Inferior parietal cortex (tissue), 1 donor: Measurements from ENCODE around the gene EXOC2.

Experiments
- DNase-seq: peaks from one replicate; pipeline ENCODE4 v3.0.0-alpha.2; 2016; ENCODE audit errors: extremely low spot score

Gene EXOC2

GRCh38 chr6:498795-499231 is 194.1 kb downstream of the EXOC2 start:
- no peak for DNase-seq

- DNase-seq: no peak
Measured at GRCh38 chr6:497258-497657, 195.7 kb downstream of the EXOC2 start.

GRCh38 chr6:496649-497048 is 196.3 kb downstream of the EXOC2 start:
- DNase-seq: no peak

- no peak for DNase-seq
Measured at GRCh38 chr6:494394-494793, 198.5 kb downstream of the EXOC2 start.

- no peak for DNase-seq
Measured at GRCh38 chr6:493840-494239, 199.1 kb downstream of the EXOC2 start.

GRCh38 chr6:492816-493414 is 200.0 kb downstream of the EXOC2 start:
- no peak for DNase-seq

GRCh38 chr6:492178-492577 is 200.8 kb downstream of the EXOC2 start:
- DNase-seq: no peak

GRCh38 chr6:491233-491632 is 201.7 kb downstream of the EXOC2 start:
- no peak for DNase-seq

- no peak for DNase-seq
Measured at GRCh38 chr6:490251-491037, 202.5 kb downstream of the EXOC2 start.

- no peak for DNase-seq
Measured at GRCh38 chr6:489762-490161, 203.2 kb downstream of the EXOC2 start.

GRCh38 chr6:489001-489400 is 203.9 kb downstream of the EXOC2 start:
- DNase-seq: no peak

GRCh38 chr6:487956-488355 is 205.0 kb downstream of the EXOC2 start:
- DNase-seq: peak; percentile 71

- no peak for DNase-seq
Measured at GRCh38 chr6:485655-486170, 207.2 kb downstream of the EXOC2 start.

- DNase-seq: no peak
Measured at GRCh38 chr6:484746-485145, 208.2 kb downstream of the EXOC2 start.

GRCh38 chr6:484086-484745 is 208.7 kb downstream of the EXOC2 start:
- DNase-seq: no peak

GRCh38 chr6:475314-475713 is 217.6 kb downstream of the EXOC2 start:
- no peak for DNase-seq

GRCh38 chr6:474453-475185 is 218.3 kb downstream of the EXOC2 start:
- no peak for DNase-seq

- DNase-seq: no peak
Measured at GRCh38 chr6:473768-474452, 219.0 kb downstream of the EXOC2 start.

GRCh38 chr6:473356-473755 is 219.6 kb downstream of the EXOC2 start:
- no peak for DNase-seq

- DNase-seq: no peak
Measured at GRCh38 chr6:470901-471448, 222.0 kb downstream of the EXOC2 start.
